Vagina (tissue), 2 donors: ENCODE data around the gene SGO1.
"Not testable (repeated sequence)": the region's sequence is repeated elsewhere in the genome, so short reads cannot be mapped to it uniquely, and the experiment has no call there.

ENCODE experiments used
- POLR2A ChIP-seq, 2 donors: fragments of 450-650 bp; IDR thresholded peaks; one replicate each; pipeline ENCODE4 v1.6.1; 2017; ENCODE audit warnings: antibody characterized with exemption in 2 of 2, mild to moderate bottlenecking in 2 of 2, moderate library complexity in 2 of 2
- POLR2AphosphoS5 ChIP-seq, 2 donors: sonication (generic); formaldehyde crosslinking; IDR thresholded peaks; one replicate each; pipeline ENCODE4 v1.9.0; 2017; ENCODE audit warnings: antibody characterized with exemption in 2 of 2, mild to moderate bottlenecking in 2 of 2, low read depth in 1 of 2; ENCODE audit not compliant: insufficient read depth in 1 of 2
- TF ChIP-seq, protein P1 (sequence below), 3 experiments: fragments of 450-650 bp in 2 of 3; fragments of 200-600 bp in 1 of 3; sonication (generic) in 1 of 3; IDR thresholded peaks; one replicate each; pipeline ENCODE4 v1.5.1; 2017 to 2019; ENCODE audit warnings: antibody characterized with exemption in 3 of 3, mild to moderate bottlenecking in 2 of 3, moderate library complexity in 2 of 3

DNA sequence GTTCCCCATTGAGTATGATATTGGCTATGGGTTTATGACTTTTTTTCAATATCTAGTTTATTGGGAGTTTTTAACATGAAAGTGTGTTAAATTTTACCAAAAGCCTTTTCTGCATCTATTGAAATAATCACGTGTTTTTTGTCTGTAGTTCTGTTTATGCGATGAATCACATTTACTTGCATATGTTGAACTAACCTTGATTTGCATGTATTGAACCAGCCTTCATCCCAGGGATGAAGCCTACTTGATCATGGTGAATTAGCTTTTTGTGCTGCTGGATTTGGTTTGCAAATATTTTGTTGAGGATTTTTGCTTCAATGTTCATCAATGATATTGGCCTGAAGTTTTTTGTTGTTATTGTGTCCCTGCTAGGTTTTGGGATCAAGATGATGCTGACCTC lies 21.9 kb upstream of the SGO1 start:
- TF ChIP-seq, protein P1, sequence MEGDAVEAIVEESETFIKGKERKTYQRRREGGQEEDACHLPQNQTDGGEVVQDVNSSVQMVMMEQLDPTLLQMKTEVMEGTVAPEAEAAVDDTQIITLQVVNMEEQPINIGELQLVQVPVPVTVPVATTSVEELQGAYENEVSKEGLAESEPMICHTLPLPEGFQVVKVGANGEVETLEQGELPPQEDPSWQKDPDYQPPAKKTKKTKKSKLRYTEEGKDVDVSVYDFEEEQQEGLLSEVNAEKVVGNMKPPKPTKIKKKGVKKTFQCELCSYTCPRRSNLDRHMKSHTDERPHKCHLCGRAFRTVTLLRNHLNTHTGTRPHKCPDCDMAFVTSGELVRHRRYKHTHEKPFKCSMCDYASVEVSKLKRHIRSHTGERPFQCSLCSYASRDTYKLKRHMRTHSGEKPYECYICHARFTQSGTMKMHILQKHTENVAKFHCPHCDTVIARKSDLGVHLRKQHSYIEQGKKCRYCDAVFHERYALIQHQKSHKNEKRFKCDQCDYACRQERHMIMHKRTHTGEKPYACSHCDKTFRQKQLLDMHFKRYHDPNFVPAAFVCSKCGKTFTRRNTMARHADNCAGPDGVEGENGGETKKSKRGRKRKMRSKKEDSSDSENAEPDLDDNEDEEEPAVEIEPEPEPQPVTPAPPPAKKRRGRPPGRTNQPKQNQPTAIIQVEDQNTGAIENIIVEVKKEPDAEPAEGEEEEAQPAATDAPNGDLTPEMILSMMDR (IDR thresholded peaks at IDR 0.05) = not testable (repeated sequence)
- TF ChIP-seq POLR2A (IDR thresholded peaks at IDR 0.05); POLR2AphosphoS5 (IDR thresholded peaks at IDR 0.05; ENCODE audit: insufficient read depth in 1 of 2, low read depth in 1 of 2): not testable (repeated sequence)
